Hepatocyte (in vitro differentiated cells): ENCODE measurements around the gene INS.

Experiments
- CTCF ChIP-seq: fragments of 200-600 bp; sonication (generic); IDR thresholded peaks from 2 replicates; pipeline ENCODE4 v1.5.1; 2016; ENCODE audit warnings: antibody characterized with exemption, mild to moderate bottlenecking; ENCODE audit not compliant: poor library complexity
- EZH2 ChIP-seq: fragments of 200-600 bp; sonication (generic); IDR thresholded peaks from 2 replicates; pipeline ENCODE4 v1.6.1; 2016; ENCODE audit warnings: antibody characterized with exemption, mild to moderate bottlenecking, borderline replicate concordance
- EZH2phosphoT487 ChIP-seq: fragments of 200-600 bp; sonication (generic); IDR thresholded peaks from one replicate; pipeline ENCODE4 v1.6.1; 2018; ENCODE audit warnings: antibody characterized with exemption, mild to moderate bottlenecking, low read depth, moderate library complexity; ENCODE audit not compliant: unreplicated experiment, severe bottlenecking

- TF ChIP-seq CTCF (no peak), EZH2 (no peak), EZH2phosphoT487 (no peak)
These were observed 42.0 kb upstream of the INS start for GRCh38 chr11:2202900-2203439.
